Loucy (cell line): ENCODE data around the gene MCTP2.
A peak's percentile ranks its signal among the peaks of the same experiment; 100 is the strongest.

Experiments
- H2AFZ ChIP-seq: fragments of 200-600 bp; sonication (generic); 2 replicates; pipeline ENCODE4 v1.6.0; 2016; ENCODE audit warnings: antibody characterized with exemption, mild to moderate bottlenecking, low read length, moderate library complexity
- H3F3A ChIP-seq: fragments of 200-600 bp; 2 replicates; pipeline ENCODE4 v1.6.0; 2016; ENCODE audit warnings: antibody characterized with exemption, low read depth, mild to moderate bottlenecking
- H3K27me3 ChIP-seq: fragments of 200-600 bp; sonication (generic); 2 replicates; pipeline ENCODE4 v1.6.1; 2014; ENCODE audit warnings: low read length, mild to moderate bottlenecking; ENCODE audit not compliant: insufficient read depth, poor library complexity, severe bottlenecking
- H3K36me3 ChIP-seq: fragments of 200-600 bp; sonication (generic); 2 replicates; pipeline ENCODE4 v1.6.1; 2016; ENCODE audit warnings: low read length; ENCODE audit not compliant: insufficient read depth
- H3K4me1 ChIP-seq: fragments of 200-600 bp; sonication (generic); 2 replicates; pipeline ENCODE4 v1.5.1; 2014; ENCODE audit warnings: low read length, mild to moderate bottlenecking; ENCODE audit not compliant: insufficient read depth, poor library complexity, severe bottlenecking
- H3K4me2 ChIP-seq: fragments of 200-600 bp; sonication (generic); 2 replicates; pipeline ENCODE4 v1.6.0; 2014; ENCODE audit warnings: antibody characterized with exemption, low read length, low read depth, mild to moderate bottlenecking; ENCODE audit not compliant: poor library complexity, severe bottlenecking
- H3K4me3 ChIP-seq: fragments of 200-600 bp; sonication (generic); 2 replicates; pipeline ENCODE4 v1.5.1; 2014; ENCODE audit warnings: low read length, mild to moderate bottlenecking, mixed read lengths; ENCODE audit not compliant: poor library complexity, severe bottlenecking
- H3K79me2 ChIP-seq: fragments of 200-600 bp; sonication (generic); 2 replicates; pipeline ENCODE4 v1.6.1; 2014; ENCODE audit warnings: low read length; ENCODE audit not compliant: insufficient read depth
- H3K9ac ChIP-seq: fragments of 200-600 bp; sonication (generic); 2 replicates; pipeline ENCODE4 v1.6.0; 2014; ENCODE audit warnings: mild to moderate bottlenecking, low read depth, low read length, moderate library complexity; ENCODE audit not compliant: poor library complexity, severe bottlenecking
- H3K9me2 ChIP-seq: fragments of 200-600 bp; sonication (generic); replicated peaks from 2 replicates; pipeline ENCODE4 v1.6.1; 2016; ENCODE audit warnings: low read depth, low read length, mixed read lengths
- H3K9me3 ChIP-seq: fragments of 200-600 bp; sonication (generic); 2 replicates; pipeline ENCODE4 v1.6.1; 2014; ENCODE audit warnings: mild to moderate bottlenecking, antibody characterized with exemption, low read length, low read depth; ENCODE audit not compliant: insufficient read depth
- H4K20me1 ChIP-seq: fragments of 200-600 bp; sonication (generic); 2 replicates; pipeline ENCODE4 v1.6.0; 2014; ENCODE audit warnings: antibody characterized with exemption, low read length, mild to moderate bottlenecking; ENCODE audit not compliant: insufficient read depth, poor library complexity, severe bottlenecking
- EZH2phosphoT487 ChIP-seq: fragments of 200-600 bp; IDR thresholded peaks from 2 replicates; pipeline ENCODE4 v1.6.1; 2018; ENCODE audit warnings: antibody characterized with exemption, mild to moderate bottlenecking, moderate library complexity, borderline replicate concordance
- TF ChIP-seq, protein P1 (sequence below): fragments of 200-600 bp; sonication (generic); conservative IDR thresholded peaks from 2 replicates; pipeline ENCODE4 v1.5.1; 2014; ENCODE audit warnings: mild to moderate bottlenecking, antibody characterized with exemption, low read length

Gene MCTP2

DNA sequence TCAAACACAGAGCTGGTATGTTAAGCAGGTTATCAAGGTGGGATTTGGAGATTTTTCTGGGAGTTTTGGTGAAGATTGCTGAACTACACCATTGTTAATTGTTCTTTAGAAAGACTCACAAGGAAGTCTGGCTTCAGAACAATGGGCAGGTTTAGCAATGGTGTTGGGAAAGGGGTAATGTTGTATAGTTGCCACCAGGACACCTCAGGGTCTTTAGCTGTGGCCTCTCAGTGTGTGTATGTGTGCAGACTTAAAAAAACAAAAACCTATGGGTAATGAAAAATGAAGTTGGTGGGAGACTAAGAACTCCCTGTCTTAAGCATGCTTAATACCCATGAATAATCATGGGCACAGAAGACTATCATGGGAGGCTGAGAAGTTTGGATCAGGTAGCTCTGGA is 91.7 kb downstream of the MCTP2 start:
- Histone ChIP-seq H2AFZ (no peak overlapping the region), H3K79me2 (peaks cover 76% of the 10 kb centered on the region), H3K9me3 (no peaks in the 10 kb centered on the region), H4K20me1 (peaks cover 63% of the 10 kb centered on the region), H3K27me3 (no peaks in the 10 kb centered on the region), H3K9me2 (no peaks in the 10 kb centered on the region), H3K4me2 (no peak overlapping the region), H3K4me1 (peaks cover 16% of the 10 kb centered on the region), H3K36me3 (peaks cover 73% of the 10 kb centered on the region), H3K4me3 (no peak overlapping the region), H3K9ac (no peak overlapping the region), H3F3A (no peaks in the 10 kb centered on the region; the same call in 1 of the 2 replicates)
- TF ChIP-seq, protein P1, sequence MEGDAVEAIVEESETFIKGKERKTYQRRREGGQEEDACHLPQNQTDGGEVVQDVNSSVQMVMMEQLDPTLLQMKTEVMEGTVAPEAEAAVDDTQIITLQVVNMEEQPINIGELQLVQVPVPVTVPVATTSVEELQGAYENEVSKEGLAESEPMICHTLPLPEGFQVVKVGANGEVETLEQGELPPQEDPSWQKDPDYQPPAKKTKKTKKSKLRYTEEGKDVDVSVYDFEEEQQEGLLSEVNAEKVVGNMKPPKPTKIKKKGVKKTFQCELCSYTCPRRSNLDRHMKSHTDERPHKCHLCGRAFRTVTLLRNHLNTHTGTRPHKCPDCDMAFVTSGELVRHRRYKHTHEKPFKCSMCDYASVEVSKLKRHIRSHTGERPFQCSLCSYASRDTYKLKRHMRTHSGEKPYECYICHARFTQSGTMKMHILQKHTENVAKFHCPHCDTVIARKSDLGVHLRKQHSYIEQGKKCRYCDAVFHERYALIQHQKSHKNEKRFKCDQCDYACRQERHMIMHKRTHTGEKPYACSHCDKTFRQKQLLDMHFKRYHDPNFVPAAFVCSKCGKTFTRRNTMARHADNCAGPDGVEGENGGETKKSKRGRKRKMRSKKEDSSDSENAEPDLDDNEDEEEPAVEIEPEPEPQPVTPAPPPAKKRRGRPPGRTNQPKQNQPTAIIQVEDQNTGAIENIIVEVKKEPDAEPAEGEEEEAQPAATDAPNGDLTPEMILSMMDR: no peak
- no peak for TF ChIP-seq EZH2phosphoT487

DNA sequence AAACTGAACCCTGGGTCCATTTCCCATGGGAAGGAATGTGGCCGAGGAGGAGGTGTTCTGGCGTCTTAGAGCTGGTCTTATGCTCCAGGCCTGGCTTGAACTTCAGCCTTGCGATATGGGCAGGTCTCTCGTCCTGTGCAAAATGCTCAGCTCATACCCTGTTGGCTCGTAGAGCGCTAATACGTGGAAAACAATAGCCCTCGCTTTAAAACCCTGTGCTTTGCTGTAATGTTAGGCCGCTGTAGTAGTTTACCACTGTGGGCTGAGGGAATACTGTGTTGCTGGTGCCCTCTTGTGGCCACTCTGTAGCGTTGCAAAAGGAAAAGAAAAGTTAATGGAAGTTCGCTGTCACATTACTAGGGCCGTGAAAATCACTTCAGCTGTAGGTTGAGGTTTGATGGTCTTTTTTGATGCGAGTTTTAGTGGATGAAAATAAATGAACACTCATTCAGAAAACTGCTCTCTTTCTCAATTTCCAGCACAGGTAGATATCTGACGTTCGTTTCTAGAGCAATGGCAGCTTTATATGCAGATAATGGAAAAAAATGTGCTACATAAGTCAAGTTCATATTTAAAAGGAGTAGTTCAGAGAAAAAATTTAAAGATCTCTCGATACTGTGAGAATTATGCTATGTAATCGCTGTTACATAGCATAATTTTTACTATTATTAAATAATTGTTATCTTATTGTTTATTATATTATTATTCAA is 92.9 kb downstream of the MCTP2 start:
- Histone ChIP-seq H3K4me1 (peaks cover 16% of the 10 kb centered on the region), H3K4me2 (peak overlapping the region; percentile 9), H3K9ac (peak overlapping the region; percentile 12), H3K4me3 (no peak overlapping the region), H3K9me3 (no peaks in the 10 kb centered on the region), H2AFZ (no peak overlapping the region), H3K79me2 (peaks cover 79% of the 10 kb centered on the region), H3K27me3 (no peaks in the 10 kb centered on the region), H4K20me1 (peaks cover 68% of the 10 kb centered on the region), H3F3A (no peaks in the 10 kb centered on the region; the same call in 1 of the 2 replicates), H3K36me3 (peaks cover 74% of the 10 kb centered on the region), H3K9me2 (no peaks in the 10 kb centered on the region)
- TF ChIP-seq EZH2phosphoT487: no peak
- TF ChIP-seq, protein P1: peak; percentile 98

DNA sequence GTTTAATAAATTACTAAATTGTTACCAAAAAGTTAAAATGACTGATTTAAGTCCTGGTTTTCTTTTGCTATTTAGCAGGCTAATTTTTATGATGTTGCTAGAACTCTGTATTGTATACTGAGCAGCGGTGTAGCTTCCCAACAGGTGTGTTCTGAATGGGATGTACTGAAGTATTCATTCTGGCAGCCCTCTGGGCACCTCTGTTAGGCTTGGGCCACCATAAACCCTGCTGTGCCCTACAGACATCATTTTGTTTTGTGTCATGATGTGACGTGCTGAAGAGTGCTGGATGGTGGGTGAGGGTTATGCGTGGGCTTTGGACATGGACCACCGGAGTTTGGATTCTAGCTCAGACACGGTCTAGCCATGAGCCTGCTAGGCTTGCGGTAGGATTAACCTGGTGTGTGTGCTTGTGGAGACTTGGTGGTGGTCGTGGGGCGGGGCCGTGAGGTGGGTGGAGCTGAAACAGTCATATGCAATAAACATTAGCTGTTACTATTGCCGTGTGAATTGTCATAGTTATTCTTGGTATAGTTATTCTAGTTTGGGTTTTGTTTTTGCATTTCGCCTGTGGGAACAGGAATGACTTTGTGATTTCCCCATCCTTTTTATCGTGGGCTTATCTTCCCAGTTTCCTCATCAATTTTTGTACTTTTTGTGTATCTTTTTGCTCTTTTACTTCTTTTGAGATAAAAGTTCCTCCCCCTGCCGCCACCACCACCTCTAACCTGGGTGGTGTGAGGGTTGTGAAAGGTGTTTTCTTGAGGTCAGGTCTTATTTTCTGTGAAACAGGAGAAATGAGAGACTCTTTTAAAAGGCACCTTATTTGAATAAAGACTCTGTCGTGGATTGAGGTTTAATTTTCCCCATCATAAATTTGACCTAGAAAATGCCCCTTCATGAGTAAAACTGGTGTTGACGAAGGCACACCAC is 93.7 kb downstream of the MCTP2 start:
- Histone ChIP-seq H3K4me2 (no peak overlapping the region), H3K36me3 (peaks cover 75% of the 10 kb centered on the region), H3K4me1 (peaks cover 16% of the 10 kb centered on the region), H3K9ac (no peak overlapping the region), H3K79me2 (peaks cover 81% of the 10 kb centered on the region), H3F3A (no peaks in the 10 kb centered on the region; the same call in 1 of the 2 replicates), H3K9me2 (no peaks in the 10 kb centered on the region), H4K20me1 (peaks cover 70% of the 10 kb centered on the region), H3K27me3 (no peaks in the 10 kb centered on the region), H2AFZ (no peak overlapping the region), H3K4me3 (no peak overlapping the region), H3K9me3 (no peaks in the 10 kb centered on the region)
- TF ChIP-seq EZH2phosphoT487: no peak
- TF ChIP-seq, protein P1: no peak
